ENCODE data around the gene RAB29. TPM values are rescaled to one million over a fixed set of nuclear protein-coding genes. Genes with fewer than 3 reads are reported as not detected.

The RAB29 gene
- polyA plus RNA-seq, 1 donor: 121 TPM

- Histone ChIP-seq H3K27ac (ENCODE audit: low read length) (no peak overlapping the region), H3K36me3 (ENCODE audit: control insufficient read depth, insufficient read depth, low read length) (peaks cover 6% of the 10 kb centered on the region), H3K4me3 (ENCODE audit: low read length) (no peak overlapping the region), H3K4me1 (ENCODE audit: control insufficient read depth, insufficient read depth, low read length) (no peaks in the 10 kb centered on the region), H3K27me3 (ENCODE audit: control insufficient read depth, insufficient read depth, low read length) (no peaks in the 10 kb centered on the region), H3K9me3 (ENCODE audit: control insufficient read depth, low read depth, low read length) (no peaks in the 10 kb centered on the region)
- 50% methylated on average over 1 of the region's 3 CpGs for WGBS (ENCODE audit: insufficient coverage, low lambda C conversion rate)
- no peak for DNase-seq
These were observed 8.0 kb downstream of the RAB29 start for GRCh38 chr1:205767248-205767647.

GRCh38 chr1:205766570-205766969 is 8.7 kb downstream of the RAB29 start:
- Histone ChIP-seq H3K27ac (ENCODE audit: low read length) (no peak overlapping the region), H3K4me1 (ENCODE audit: control insufficient read depth, insufficient read depth, low read length) (no peaks in the 10 kb centered on the region), H3K27me3 (ENCODE audit: control insufficient read depth, insufficient read depth, low read length) (no peaks in the 10 kb centered on the region), H3K36me3 (ENCODE audit: control insufficient read depth, insufficient read depth, low read length) (peaks cover 6% of the 10 kb centered on the region), H3K4me3 (ENCODE audit: low read length) (no peak overlapping the region), H3K9me3 (ENCODE audit: control insufficient read depth, low read depth, low read length) (no peaks in the 10 kb centered on the region)
- DNase-seq: no peak
- WGBS (ENCODE audit: insufficient coverage, low lambda C conversion rate): no CpG with 5 or more reads among the region's 3 CpGs

DNA sequence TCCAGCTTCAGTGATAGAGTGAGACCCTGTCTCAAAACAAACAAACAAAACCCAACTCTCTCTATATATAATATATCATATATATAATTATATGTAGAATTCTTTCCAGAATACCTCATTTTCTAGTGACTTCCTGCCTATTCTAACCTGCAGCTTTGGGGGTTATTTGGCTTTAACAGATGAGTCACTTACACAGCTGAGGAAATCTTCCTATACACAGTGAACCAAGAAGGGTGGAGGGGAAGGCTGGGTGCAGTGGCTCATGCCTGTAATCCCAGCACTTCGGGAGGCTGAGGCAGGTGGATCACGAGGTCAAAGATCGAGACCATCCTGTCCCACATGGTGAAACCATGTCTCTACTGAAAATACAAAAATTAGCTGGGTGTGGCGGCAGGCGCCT is 9.2 kb downstream of the RAB29 start:
- H3K4me1 ChIP-seq (ENCODE audit: control insufficient read depth, insufficient read depth, low read length): no peaks in the 10 kb centered on the region
- H3K36me3 ChIP-seq (ENCODE audit: control insufficient read depth, insufficient read depth, low read length): peaks cover 6% of the 10 kb centered on the region
- no peaks in the 10 kb centered on the region for H3K9me3 ChIP-seq (ENCODE audit: control insufficient read depth, low read depth, low read length)
- H3K27ac ChIP-seq (ENCODE audit: low read length): no peak overlapping the region
- H3K4me3 ChIP-seq (ENCODE audit: low read length): no peak overlapping the region
- WGBS (ENCODE audit: insufficient coverage, low lambda C conversion rate): no CpG with 5 or more reads among the region's 5 CpGs
- DNase-seq: no peak
- no peaks in the 10 kb centered on the region for H3K27me3 ChIP-seq (ENCODE audit: control insufficient read depth, insufficient read depth, low read length)

DNA sequence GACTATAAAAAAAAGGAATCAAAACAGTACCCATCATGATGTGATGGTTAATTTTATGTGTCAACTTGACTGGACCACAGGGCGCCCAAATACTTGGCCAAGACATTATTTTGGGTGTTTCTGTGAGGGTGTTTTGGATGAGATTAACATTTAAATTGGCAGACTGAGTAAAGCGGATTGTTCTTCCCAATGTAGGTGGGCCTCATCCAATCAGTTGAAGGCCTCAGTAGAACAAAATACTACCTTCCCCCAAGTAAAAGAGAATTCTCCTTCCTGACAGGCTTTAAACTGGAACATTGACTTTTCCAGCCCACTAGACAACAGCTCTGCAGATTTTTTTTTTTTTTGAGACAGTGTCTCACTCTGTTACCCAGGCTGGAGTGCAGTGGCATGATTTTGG is 10.7 kb downstream of the RAB29 start:
- H3K27ac ChIP-seq (ENCODE audit: low read length): no peak overlapping the region
- WGBS (ENCODE audit: insufficient coverage, low lambda C conversion rate): no CpG with 5 or more reads among the region's 2 CpGs
- H3K36me3 ChIP-seq (ENCODE audit: control insufficient read depth, insufficient read depth, low read length): no peaks in the 10 kb centered on the region
- H3K9me3 ChIP-seq (ENCODE audit: control insufficient read depth, low read depth, low read length): no peaks in the 10 kb centered on the region
- H3K27me3 ChIP-seq (ENCODE audit: control insufficient read depth, insufficient read depth, low read length): no peaks in the 10 kb centered on the region
- DNase-seq: no peak
- H3K4me3 ChIP-seq (ENCODE audit: low read length): no peak overlapping the region
- H3K4me1 ChIP-seq (ENCODE audit: control insufficient read depth, insufficient read depth, low read length): no peaks in the 10 kb centered on the region

DNA sequence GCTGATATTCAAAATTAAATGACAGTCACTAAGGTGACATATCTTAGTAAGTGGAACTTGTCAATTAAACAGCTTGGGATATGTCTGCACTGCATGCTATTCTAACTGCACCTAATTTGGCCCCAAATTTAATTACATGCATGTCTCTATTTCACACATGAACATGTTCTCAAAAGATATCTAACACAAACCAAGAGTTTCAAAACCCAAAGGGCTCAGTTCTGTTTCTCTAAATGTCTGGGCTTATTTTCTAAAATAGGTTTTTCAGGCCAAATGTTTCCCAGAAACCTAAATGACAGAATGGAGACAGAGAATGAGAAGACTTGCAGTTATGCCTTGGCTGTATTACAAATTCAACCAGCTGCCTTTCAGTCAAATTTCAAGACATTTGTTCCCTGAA is 11.3 kb downstream of the RAB29 start:
- Histone ChIP-seq H3K4me1 (ENCODE audit: control insufficient read depth, insufficient read depth, low read length) (no peaks in the 10 kb centered on the region), H3K27ac (ENCODE audit: low read length) (no peak overlapping the region), H3K36me3 (ENCODE audit: control insufficient read depth, insufficient read depth, low read length) (no peaks in the 10 kb centered on the region), H3K9me3 (ENCODE audit: control insufficient read depth, low read depth, low read length) (no peaks in the 10 kb centered on the region), H3K4me3 (ENCODE audit: low read length) (no peak overlapping the region), H3K27me3 (ENCODE audit: control insufficient read depth, insufficient read depth, low read length) (no peaks in the 10 kb centered on the region)
- DNase-seq: no peak

DNA sequence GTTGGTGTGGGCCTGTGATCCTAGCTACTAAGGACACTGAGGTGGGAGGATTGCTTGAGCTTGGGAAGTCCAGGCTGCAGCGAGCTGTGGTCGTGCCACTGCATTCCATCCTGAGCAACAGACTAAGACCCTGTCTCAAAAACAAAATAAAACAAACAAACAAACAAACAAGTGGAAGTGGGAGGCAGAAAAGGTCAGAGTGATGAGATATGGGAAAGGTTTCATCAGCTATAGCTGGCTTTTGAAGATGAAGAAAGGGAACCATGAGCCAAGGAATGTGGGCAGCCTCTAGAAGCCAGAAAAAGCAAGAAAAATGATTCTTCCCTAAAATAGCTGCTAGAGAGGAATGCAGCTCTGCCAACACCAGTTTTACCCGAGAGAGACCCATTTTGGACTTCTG is 14.7 kb downstream of the RAB29 start:
- Histone ChIP-seq H3K27me3 (ENCODE audit: control insufficient read depth, insufficient read depth, low read length) (no peaks in the 10 kb centered on the region), H3K36me3 (ENCODE audit: control insufficient read depth, insufficient read depth, low read length) (no peaks in the 10 kb centered on the region), H3K4me1 (ENCODE audit: control insufficient read depth, insufficient read depth, low read length) (no peaks in the 10 kb centered on the region), H3K9me3 (ENCODE audit: control insufficient read depth, low read depth, low read length) (no peaks in the 10 kb centered on the region), H3K27ac (ENCODE audit: low read length) (no peak overlapping the region), H3K4me3 (ENCODE audit: low read length) (no peak overlapping the region)
- DNase-seq: no peak
- 0% methylated on average over 1 of the region's 3 CpGs for WGBS (ENCODE audit: insufficient coverage, low lambda C conversion rate)

- no peaks in the 10 kb centered on the region for H3K9me3 ChIP-seq (ENCODE audit: control insufficient read depth, low read depth, low read length)
- no peak overlapping the region for H3K4me3 ChIP-seq (ENCODE audit: low read length)
- H3K27me3 ChIP-seq (ENCODE audit: control insufficient read depth, insufficient read depth, low read length): no peaks in the 10 kb centered on the region
- WGBS (ENCODE audit: insufficient coverage, low lambda C conversion rate): 100% methylated on average over 2 of the region's 3 CpGs
- no peaks in the 10 kb centered on the region for H3K36me3 ChIP-seq (ENCODE audit: control insufficient read depth, insufficient read depth, low read length)
- no peak for DNase-seq
- no peaks in the 10 kb centered on the region for H3K4me1 ChIP-seq (ENCODE audit: control insufficient read depth, insufficient read depth, low read length)
- H3K27ac ChIP-seq (ENCODE audit: low read length): no peak overlapping the region
These were observed 18.7 kb downstream of the RAB29 start for GRCh38 chr1:205756552-205756951.

- Histone ChIP-seq H3K4me3 (ENCODE audit: low read length) (no peak overlapping the region), H3K36me3 (ENCODE audit: control insufficient read depth, insufficient read depth, low read length) (no peaks in the 10 kb centered on the region), H3K4me1 (ENCODE audit: control insufficient read depth, insufficient read depth, low read length) (no peaks in the 10 kb centered on the region), H3K27me3 (ENCODE audit: control insufficient read depth, insufficient read depth, low read length) (no peaks in the 10 kb centered on the region), H3K9me3 (ENCODE audit: control insufficient read depth, low read depth, low read length) (no peaks in the 10 kb centered on the region), H3K27ac (ENCODE audit: low read length) (no peak overlapping the region)
- 100% methylated on average over 1 of the region's 5 CpGs for WGBS (ENCODE audit: insufficient coverage, low lambda C conversion rate)
- DNase-seq: no peak
These were observed 20.4 kb downstream of the RAB29 start for GRCh38 chr1:205754857-205755256.

GRCh38 chr1:205751036-205751651 is 24.1 kb downstream of the RAB29 start:
- Histone ChIP-seq H3K4me3 (ENCODE audit: low read length) (no peak overlapping the region), H3K27ac (ENCODE audit: low read length) (no peak overlapping the region), H3K36me3 (ENCODE audit: control insufficient read depth, insufficient read depth, low read length) (no peaks in the 10 kb centered on the region), H3K27me3 (ENCODE audit: control insufficient read depth, insufficient read depth, low read length) (no peaks in the 10 kb centered on the region), H3K4me1 (ENCODE audit: control insufficient read depth, insufficient read depth, low read length) (peaks cover 7% of the 10 kb centered on the region), H3K9me3 (ENCODE audit: control insufficient read depth, low read depth, low read length) (no peaks in the 10 kb centered on the region)
- WGBS (ENCODE audit: insufficient coverage, low lambda C conversion rate): 100% methylated on average over 2 of the region's 13 CpGs
- DNase-seq: no peak

- no peaks in the 10 kb centered on the region for H3K27me3 ChIP-seq (ENCODE audit: control insufficient read depth, insufficient read depth, low read length)
- WGBS (ENCODE audit: insufficient coverage, low lambda C conversion rate): no CpG with 5 or more reads among the region's 27 CpGs
- peak within 1 kb of the TSS; percentile 96 for H3K27ac ChIP-seq (ENCODE audit: low read length)
- no peaks in the 10 kb centered on the region for H3K36me3 ChIP-seq (ENCODE audit: control insufficient read depth, insufficient read depth, low read length)
- H3K4me1 ChIP-seq (ENCODE audit: control insufficient read depth, insufficient read depth, low read length): peaks cover 7% of the 10 kb centered on the region
- H3K4me3 ChIP-seq (ENCODE audit: low read length): peak within 1 kb of the TSS; percentile 85
- no peaks in the 10 kb centered on the region for H3K9me3 ChIP-seq (ENCODE audit: control insufficient read depth, low read depth, low read length)
- DNase-seq: peak; percentile 97 to 99
These were observed 24.9 kb downstream of the RAB29 start, which contains the start of gene NUCKS1 for GRCh38 chr1:205750138-205751035. Gene NUCKS1 (minus strand): TSS chr1:205750182. CDS start chr1:205749973, 209 bp downstream.

Data from large intestine (tissue), 3 donors.